Effector memory CD8-positive, alpha-beta T cell (primary cell): ENCODE results near the gene NAA11.

ENCODE experiments used
- ATAC-seq: fragments of 150-1000 bp; cut with Tn5 transposase; replicated peaks from 2 replicates; pipeline ENCODE4 v1.10.0; 2021; ENCODE audit warnings: mild to moderate bottlenecking, moderate library complexity
- DNase-seq, 3 experiments: peaks; one replicate each; pipeline ENCODE4 v3.0.0; 2021
- H3K27ac Mint-ChIP-seq, 2 donors: one replicate each; pipeline ENCODE4 v1.8.0; 2022; ENCODE audit warnings: mild to moderate bottlenecking in 2 of 2, mixed read lengths in 2 of 2, moderate library complexity in 2 of 2
- H3K27me3 Mint-ChIP-seq, 2 donors: one replicate each; pipeline ENCODE4 v1.8.0; 2022; ENCODE audit warnings: mixed read lengths in 2 of 2
- H3K36me3 Mint-ChIP-seq: one replicate; pipeline ENCODE4 v1.8.0; 2022; ENCODE audit warnings: mild to moderate bottlenecking, moderate library complexity, mixed read lengths; ENCODE audit not compliant: insufficient read depth
- H3K4me1 Mint-ChIP-seq, 2 donors: one replicate each; pipeline ENCODE4 v1.8.0; 2022; ENCODE audit warnings: low read depth in 2 of 2, mixed read lengths in 2 of 2
- H3K4me3 Mint-ChIP-seq, 2 donors: one replicate each; pipeline ENCODE4 v1.8.0; 2022; ENCODE audit warnings: mild to moderate bottlenecking in 2 of 2, mixed read lengths in 2 of 2, moderate library complexity in 2 of 2
- H3K9me3 Mint-ChIP-seq, 2 donors: one replicate each; pipeline ENCODE4 v1.8.0; 2022; ENCODE audit warnings: mixed read lengths in 2 of 2

NAA11 gene

DNA sequence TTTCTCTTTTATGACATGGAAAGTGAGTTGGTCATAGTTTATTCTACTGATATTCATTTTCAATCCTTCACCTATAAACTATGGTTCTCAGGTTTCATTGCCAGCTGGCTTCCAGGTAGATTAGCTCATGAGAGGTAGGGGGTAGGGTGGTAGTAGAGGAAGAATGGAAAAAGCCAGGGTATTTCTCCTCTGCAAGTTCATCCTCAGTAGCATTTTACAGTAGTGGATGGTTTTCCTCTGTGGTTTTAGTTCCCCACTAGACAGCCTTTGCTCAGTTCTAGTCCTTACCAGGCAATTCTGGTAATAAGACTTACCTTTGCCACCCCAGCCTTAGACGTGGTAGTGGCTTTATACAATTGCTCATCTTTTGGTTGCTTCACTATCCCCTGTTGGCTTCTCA, 8.9 kb upstream of the NAA11 start:
- no peak for DNase-seq
- H3K9me3 Mint-ChIP-seq: peaks cover 0 to 4% of the 10 kb centered on the region in 2 donors
- no peaks in the 10 kb centered on the region for H3K36me3 Mint-ChIP-seq
- no peaks in the 10 kb centered on the region for H3K27me3 Mint-ChIP-seq
- H3K27ac Mint-ChIP-seq: no peak overlapping the region
- ATAC-seq: no peak
- H3K4me3 Mint-ChIP-seq: no peak overlapping the region
- no peaks in the 10 kb centered on the region for H3K4me1 Mint-ChIP-seq

DNA sequence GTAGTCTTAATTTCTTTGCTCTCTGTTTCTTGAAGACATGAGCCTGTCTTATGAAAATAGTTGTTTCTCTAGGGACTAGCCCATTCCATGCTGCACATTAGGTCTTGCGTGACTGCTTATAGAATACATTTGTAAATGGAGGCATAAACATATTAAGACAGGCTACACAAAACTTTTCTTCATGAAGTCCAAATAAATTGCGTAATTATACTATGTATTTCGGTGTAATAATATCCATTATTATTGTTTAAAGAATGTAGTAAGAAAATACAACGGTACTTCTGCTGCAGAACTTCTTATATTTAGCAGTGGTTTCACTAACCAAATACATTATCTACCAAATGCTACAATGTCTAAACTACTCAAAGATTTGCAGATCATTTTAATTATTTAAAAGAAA, 8.5 kb upstream of the NAA11 start:
- DNase-seq (no peak), ATAC-seq (no peak)
- Mint-ChIP-seq H3K36me3 (no peaks in the 10 kb centered on the region), H3K27ac (no peak overlapping the region), H3K27me3 (no peaks in the 10 kb centered on the region), H3K4me3 (no peak overlapping the region), H3K9me3 (peaks cover 0 to 4% of the 10 kb centered on the region in 2 donors), H3K4me1 (no peaks in the 10 kb centered on the region)

DNA sequence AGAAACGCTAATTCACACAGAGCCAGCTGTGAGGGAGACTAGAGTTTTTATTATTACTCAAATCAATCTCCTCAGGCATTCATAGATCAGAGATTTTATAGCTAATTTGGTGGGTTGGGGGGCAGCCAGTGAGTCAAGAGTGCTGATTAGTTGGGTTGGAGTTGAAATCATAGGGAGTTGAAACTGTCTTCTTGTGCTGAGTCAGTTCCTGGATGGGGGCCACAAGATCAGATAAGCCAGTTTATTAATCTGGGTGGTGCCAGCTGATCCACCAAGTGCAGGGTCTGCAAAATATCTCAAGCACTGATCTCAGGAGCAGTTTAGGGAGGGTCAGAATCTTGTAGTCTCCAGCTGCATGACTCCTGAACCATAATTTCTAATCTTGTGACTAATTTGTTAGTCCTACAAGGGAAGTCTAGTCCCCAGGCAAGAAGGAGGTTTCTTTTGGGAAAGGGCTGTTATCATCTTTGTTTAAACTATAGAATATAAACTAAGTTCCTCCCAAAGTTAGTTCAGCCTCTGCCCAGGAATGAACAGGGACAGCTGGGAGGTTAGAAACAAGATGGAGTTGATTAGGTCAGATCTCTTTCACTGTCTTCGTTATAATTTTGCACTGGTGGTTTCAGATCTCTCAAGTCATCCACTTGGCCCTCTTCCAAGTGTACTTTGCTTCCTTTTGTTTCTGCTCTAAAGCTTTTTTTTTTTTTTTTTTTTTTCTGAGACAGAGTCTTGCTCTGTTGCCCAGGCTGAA, 5.4 kb upstream of the NAA11 start:
- Mint-ChIP-seq H3K36me3 (no peaks in the 10 kb centered on the region), H3K27me3 (no peaks in the 10 kb centered on the region), H3K4me3 (no peak overlapping the region), H3K4me1 (no peaks in the 10 kb centered on the region), H3K9me3 (peaks cover 0 to 4% of the 10 kb centered on the region in 2 donors), H3K27ac (no peak overlapping the region)
- no peak for DNase-seq
- no peak for ATAC-seq

DNA sequence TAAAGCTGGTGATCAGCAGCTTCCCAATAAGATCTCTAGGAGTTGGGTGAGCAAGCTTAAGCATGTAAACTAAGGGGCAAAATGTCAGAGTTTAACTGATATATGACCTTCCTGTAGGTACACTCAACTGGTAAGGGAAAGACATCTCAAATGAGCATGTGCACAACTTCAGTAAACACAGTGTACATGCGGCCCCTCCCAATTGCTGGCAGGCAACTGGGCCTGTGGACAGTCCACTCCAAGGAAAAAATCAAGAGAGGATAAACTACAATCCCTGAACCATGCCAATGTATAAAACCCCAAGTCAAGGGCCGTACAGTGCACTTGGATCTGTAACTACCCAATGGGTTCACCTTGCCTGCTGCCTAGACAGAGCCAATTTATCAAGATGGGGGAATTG, 4.9 kb upstream of the NAA11 start:
- H3K27me3 Mint-ChIP-seq: no peaks in the 10 kb centered on the region
- DNase-seq (no peak), ATAC-seq (no peak)
- no peaks in the 10 kb centered on the region for H3K4me1 Mint-ChIP-seq
- H3K4me3 Mint-ChIP-seq: no peak overlapping the region
- H3K36me3 Mint-ChIP-seq: no peaks in the 10 kb centered on the region
- H3K9me3 Mint-ChIP-seq: peaks cover 0 to 4% of the 10 kb centered on the region in 2 donors
- H3K27ac Mint-ChIP-seq: no peak overlapping the region

DNA sequence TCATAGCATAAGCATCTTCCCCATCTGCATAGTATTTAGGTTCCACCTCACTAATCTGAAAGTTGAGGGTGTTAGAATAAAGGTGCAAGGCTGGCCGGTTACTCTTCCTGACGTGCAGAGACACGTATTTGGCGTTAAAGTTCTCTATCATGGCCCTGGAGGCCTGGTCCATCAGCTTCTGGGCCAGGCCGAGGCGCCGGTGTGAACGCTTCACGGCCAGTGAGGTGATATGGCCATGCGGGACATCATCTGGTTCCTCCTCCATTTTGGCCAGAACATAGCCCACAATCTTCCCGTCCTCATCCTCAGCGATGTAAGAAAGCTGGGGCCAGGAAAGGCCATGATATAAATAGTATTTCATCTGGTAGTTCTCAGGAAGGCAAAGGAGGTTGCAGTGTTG, 425 bp downstream of the NAA11 start:
- Mint-ChIP-seq H3K27ac (no peak overlapping the region), H3K9me3 (peaks cover 0 to 1% of the 10 kb centered on the region in 2 donors), H3K4me1 (no peaks in the 10 kb centered on the region), H3K36me3 (no peaks in the 10 kb centered on the region), H3K4me3 (no peak overlapping the region), H3K27me3 (no peaks in the 10 kb centered on the region)
- DNase-seq (no peak), ATAC-seq (no peak)

DNA sequence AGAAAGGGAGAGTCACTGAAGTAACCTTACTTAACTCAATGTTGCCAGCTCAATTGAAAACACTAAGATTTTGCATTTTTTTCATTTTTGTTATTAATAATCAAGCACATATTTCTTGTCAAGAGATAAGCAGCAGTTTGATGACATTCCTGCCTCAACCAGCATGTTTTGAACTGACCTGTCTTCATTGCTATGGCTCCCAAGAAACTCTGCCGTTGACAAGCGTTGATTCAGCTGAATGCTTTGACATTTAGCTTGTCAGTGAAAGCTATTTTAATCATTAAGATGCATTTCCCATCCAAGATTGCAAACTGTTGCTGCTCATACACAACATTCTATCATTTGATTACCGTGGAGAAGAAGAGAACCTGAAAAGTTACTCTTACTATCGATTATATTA, 5.9 kb downstream of the NAA11 start:
- Mint-ChIP-seq H3K27ac (no peak overlapping the region), H3K36me3 (no peaks in the 10 kb centered on the region), H3K4me3 (no peak overlapping the region), H3K9me3 (peaks cover 0 to 1% of the 10 kb centered on the region in 2 donors), H3K27me3 (no peaks in the 10 kb centered on the region), H3K4me1 (no peaks in the 10 kb centered on the region)
- no peak for ATAC-seq
- no peak for DNase-seq

DNA sequence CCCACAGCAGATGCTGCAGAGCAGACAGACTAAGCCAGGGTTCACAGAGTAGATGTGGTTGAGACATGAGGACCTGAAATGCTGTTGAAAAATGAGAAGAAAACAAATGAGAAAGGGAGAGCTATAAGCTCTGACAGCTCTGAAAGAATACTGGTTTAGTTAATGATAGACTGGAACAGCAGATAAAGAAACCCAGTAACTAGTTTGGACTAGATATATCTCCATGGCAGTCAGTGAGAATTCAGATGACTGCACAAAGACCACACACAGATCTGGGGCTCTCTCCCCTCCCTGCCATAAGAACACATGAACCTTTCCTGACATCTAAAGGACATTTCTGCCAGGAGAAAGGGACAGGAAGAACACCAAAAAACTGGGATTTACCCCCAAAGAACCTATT, 8.2 kb downstream of the NAA11 start:
- no peak for DNase-seq
- Mint-ChIP-seq H3K4me1 (no peaks in the 10 kb centered on the region), H3K9me3 (peaks cover 0 to 1% of the 10 kb centered on the region in 2 donors), H3K36me3 (no peaks in the 10 kb centered on the region), H3K27ac (no peak overlapping the region), H3K27me3 (no peaks in the 10 kb centered on the region), H3K4me3 (no peak overlapping the region)
- no peak for ATAC-seq

DNA sequence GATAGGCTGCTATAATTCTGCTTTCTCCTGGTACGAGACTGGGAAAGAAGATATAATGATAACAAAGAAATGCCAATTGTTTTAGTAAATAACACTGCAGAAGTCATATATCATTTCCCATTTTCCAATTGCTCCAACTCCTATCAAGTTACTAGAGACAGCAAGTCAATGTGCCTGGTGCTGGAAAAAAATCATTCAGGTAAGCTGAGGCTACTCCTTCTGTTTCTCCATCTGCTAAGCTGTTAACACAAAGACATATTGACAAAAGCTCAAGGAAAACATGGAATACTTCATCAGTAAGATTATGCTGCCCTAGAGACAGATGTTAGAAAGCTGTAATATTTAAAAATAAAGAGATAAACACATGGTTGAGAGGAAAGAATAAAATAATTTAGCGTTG, 10.0 kb downstream of the NAA11 start:
- no peaks in the 10 kb centered on the region for H3K27me3 Mint-ChIP-seq
- no peak overlapping the region for H3K4me3 Mint-ChIP-seq
- ATAC-seq: no peak
- no peaks in the 10 kb centered on the region for H3K9me3 Mint-ChIP-seq
- no peaks in the 10 kb centered on the region for H3K4me1 Mint-ChIP-seq
- no peak overlapping the region for H3K27ac Mint-ChIP-seq
- no peak for DNase-seq
- H3K36me3 Mint-ChIP-seq: no peaks in the 10 kb centered on the region

DNA sequence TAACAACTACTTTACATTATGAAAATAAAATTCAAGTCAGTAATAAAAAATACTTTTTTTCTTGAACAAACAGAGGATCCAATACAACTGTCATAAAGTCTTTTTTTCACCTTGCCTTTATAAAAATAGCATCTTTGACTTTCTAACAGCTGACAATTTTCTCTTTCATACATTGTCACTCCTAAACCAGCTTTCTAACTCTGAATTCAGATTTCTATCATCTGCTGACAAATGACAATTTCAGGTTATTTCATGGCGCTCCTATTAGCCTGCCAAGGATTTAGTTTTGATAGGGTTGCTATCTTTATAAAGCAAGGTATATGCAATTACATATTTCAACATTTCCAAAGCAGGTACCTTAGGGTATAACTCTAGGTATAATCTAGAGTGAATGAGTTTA, 14.6 kb downstream of the NAA11 start:
- no peaks in the 10 kb centered on the region for H3K9me3 Mint-ChIP-seq

DNA sequence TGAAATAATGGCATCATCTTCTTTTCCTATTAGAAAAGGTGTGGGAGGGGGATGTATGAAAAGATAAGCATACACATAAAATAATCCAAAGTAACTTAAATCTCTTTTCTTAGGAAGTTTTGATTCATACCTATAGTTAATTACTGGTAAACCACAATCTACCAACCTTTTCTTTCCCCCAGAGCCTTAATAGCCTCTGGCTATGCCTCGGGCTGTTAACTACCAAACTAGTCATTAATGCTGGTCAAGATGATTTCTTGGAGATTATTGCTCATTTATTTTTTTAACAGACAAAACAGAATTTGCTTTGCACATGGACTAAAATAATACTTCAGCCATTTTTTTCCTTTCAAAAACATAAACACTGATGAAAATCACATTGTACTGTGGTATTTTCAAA, 16.9 kb downstream of the NAA11 start:
- Mint-ChIP-seq H3K4me1 (no peaks in the 10 kb centered on the region), H3K4me3 (no peak overlapping the region), H3K36me3 (peaks cover under 1% of the 10 kb centered on the region), H3K9me3 (no peaks in the 10 kb centered on the region), H3K27me3 (no peaks in the 10 kb centered on the region), H3K27ac (no peak overlapping the region)
- DNase-seq (no peak), ATAC-seq (no peak)

More for the DNA sequence above, 14.6 kb downstream of the NAA11 start:
- no peak for ATAC-seq
- H3K36me3 Mint-ChIP-seq: no peaks in the 10 kb centered on the region
- H3K27me3 Mint-ChIP-seq: no peaks in the 10 kb centered on the region
- no peaks in the 10 kb centered on the region for H3K4me1 Mint-ChIP-seq
- no peak overlapping the region for H3K27ac Mint-ChIP-seq
- no peak for DNase-seq
- no peak overlapping the region for H3K4me3 Mint-ChIP-seq

DNA sequence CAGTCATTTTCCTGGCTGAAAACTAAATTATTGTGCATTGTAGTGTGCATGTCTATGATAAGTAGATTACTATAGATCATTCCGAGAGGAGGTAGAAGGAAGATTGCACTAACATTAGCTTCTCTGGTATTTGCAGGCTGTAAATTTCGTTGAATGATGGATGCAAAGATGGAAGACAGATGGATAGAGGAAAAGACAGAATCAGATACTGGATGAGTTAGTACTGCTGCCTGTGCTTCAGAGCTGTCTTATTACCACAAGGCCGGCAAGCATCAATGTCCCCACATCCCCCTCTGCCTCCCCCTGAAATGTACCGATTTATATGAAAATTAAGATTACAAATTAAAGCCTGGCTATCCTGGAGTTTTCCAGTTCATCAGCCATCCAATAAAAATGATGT, 17.7 kb downstream of the NAA11 start:
- H3K27ac Mint-ChIP-seq: no peak overlapping the region
- DNase-seq: no peak
- no peaks in the 10 kb centered on the region for H3K4me1 Mint-ChIP-seq
- no peak for ATAC-seq
- no peak overlapping the region for H3K4me3 Mint-ChIP-seq
- no peaks in the 10 kb centered on the region for H3K27me3 Mint-ChIP-seq
- peaks cover 3% of the 10 kb centered on the region for H3K36me3 Mint-ChIP-seq
- no peaks in the 10 kb centered on the region for H3K9me3 Mint-ChIP-seq

DNA sequence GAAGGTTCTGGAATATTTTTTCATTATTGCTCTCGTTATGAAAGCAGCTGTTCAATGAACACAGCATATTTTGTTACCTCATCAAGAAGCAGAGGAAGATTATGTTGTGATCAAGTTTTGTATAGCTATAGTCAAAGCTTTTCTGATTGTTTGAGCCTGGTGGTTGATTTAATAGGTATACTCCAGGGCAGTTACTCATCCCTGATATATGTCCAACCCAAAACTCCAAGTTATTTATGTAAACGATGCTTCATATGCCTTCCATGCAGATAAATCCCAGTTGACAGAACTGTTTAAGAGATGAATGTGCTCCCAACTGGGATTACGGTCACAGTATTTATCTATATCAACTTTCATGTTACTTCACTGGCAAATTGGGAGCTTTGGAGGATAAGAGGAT, 19.1 kb downstream of the NAA11 start:
- Mint-ChIP-seq H3K4me3 (no peak overlapping the region), H3K4me1 (no peaks in the 10 kb centered on the region), H3K27me3 (no peaks in the 10 kb centered on the region), H3K36me3 (peaks cover 3% of the 10 kb centered on the region), H3K9me3 (no peaks in the 10 kb centered on the region), H3K27ac (no peak overlapping the region)
- no peak for DNase-seq
- ATAC-seq: no peak

DNA sequence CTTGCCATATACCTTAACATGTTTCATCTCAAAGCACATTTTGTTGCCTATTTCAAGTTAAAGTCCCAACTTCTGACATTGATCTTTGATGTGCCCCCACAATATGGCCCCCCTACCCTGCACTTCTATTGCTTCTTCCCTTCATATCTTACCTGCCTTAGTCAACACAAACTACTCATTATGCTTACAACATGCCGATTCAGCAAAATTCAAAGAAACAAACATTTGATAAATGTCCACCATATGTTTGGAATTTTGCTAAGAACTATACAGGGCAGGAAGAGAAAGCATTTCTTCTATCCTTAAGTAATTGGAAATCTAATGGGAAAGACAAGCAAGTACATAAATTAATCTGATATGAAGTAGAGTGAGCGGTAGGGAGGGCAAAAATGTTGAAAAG, 25.6 kb downstream of the NAA11 start:
- H3K9me3 Mint-ChIP-seq: peaks cover 0 to 3% of the 10 kb centered on the region in 2 donors
- H3K4me1 Mint-ChIP-seq: no peaks in the 10 kb centered on the region
- no peak overlapping the region for H3K27ac Mint-ChIP-seq
- no peak overlapping the region for H3K4me3 Mint-ChIP-seq
- peaks cover 3% of the 10 kb centered on the region for H3K36me3 Mint-ChIP-seq
- no peak for DNase-seq
- ATAC-seq: no peak
- H3K27me3 Mint-ChIP-seq: no peaks in the 10 kb centered on the region

DNA sequence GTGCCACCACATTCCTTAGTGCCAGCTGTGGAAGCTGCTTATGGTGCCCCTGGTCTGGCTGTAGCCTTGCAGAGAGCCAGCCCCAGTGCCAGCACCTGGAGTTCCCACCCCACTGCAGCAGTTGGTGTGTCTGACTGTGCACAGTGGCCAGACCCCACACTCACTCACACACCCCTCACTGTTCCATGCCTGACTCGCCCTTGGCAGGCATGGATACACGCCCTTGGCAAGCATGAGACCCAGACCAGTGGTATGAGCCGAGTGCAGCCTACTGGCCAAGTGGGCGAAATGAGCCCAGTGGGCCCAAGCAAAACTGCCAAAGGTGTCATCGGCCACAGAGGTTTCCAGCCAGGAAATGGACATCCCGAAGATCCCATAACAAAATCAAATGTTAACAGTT, 27.4 kb downstream of the NAA11 start:
- H3K36me3 Mint-ChIP-seq: no peaks in the 10 kb centered on the region
- no peak for ATAC-seq
- H3K4me1 Mint-ChIP-seq: no peaks in the 10 kb centered on the region
- H3K27ac Mint-ChIP-seq: no peak overlapping the region
- H3K9me3 Mint-ChIP-seq: peaks cover 0 to 3% of the 10 kb centered on the region in 2 donors
- no peaks in the 10 kb centered on the region for H3K27me3 Mint-ChIP-seq
- DNase-seq: no peak
- no peak overlapping the region for H3K4me3 Mint-ChIP-seq

DNA sequence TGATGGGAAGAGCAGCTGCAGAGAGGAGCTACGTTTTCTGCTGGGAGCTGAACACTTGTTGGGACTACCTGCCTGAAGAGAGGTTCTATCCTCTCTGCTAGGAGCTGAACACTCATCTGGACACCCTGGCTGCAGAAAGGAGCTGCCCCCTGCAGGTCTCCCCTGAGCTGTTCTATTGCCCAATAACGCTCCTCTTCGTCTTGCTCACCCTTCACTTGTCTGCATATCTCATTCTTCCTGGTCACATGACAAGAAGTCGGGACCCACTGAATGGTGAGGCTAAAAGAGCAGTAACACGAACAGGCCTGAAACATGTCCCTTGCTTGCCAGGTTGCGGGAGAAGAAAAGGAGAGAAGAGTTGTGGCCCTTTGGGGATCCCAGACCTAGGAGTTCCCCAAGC, 27.8 kb downstream of the NAA11 start:
- no peaks in the 10 kb centered on the region for H3K27me3 Mint-ChIP-seq
- no peaks in the 10 kb centered on the region for H3K4me1 Mint-ChIP-seq
- DNase-seq (no peak), ATAC-seq (no peak)
- no peak overlapping the region for H3K27ac Mint-ChIP-seq
- peaks cover 0 to 3% of the 10 kb centered on the region in 2 donors for H3K9me3 Mint-ChIP-seq
- H3K36me3 Mint-ChIP-seq: no peaks in the 10 kb centered on the region
- H3K4me3 Mint-ChIP-seq: no peak overlapping the region
